Measurements from ENCODE around the gene RIMKLA.
A peak's percentile ranks its signal among the peaks of the same experiment; 100 is the strongest.

The RIMKLA gene

GRCh38 chr1:42392967-42393848 is 12.6 kb downstream of the RIMKLA start:
- Histone ChIP-seq H3K36me3 (replicated peaks) (no peaks in the 10 kb centered on the region), H3K27me3 (ENCODE audit: low read depth) (no peaks in the 10 kb centered on the region), H3K9me3 (no peaks in the 10 kb centered on the region), H3K4me1 (no peaks in the 10 kb centered on the region), H3K4me3 (no peak overlapping the region)
- DNase-seq (ENCODE audit: low spot score in 2 of 2) = no peak
- in situ Hi-C loops (cut with MboI; ENCODE audit: low sequenced_read_pairs) = no loop called here

- H3K4me3 ChIP-seq = no peak overlapping the region
- no peak for DNase-seq (ENCODE audit: low spot score in 2 of 2)
- no peaks in the 10 kb centered on the region for H3K36me3 ChIP-seq (replicated peaks)
- H3K27me3 ChIP-seq (ENCODE audit: low read depth) = no peaks in the 10 kb centered on the region
- in situ Hi-C loops (cut with MboI; ENCODE audit: low sequenced_read_pairs) = no loop called here
- H3K9me3 ChIP-seq = no peaks in the 10 kb centered on the region
- H3K4me1 ChIP-seq = no peaks in the 10 kb centered on the region
These were observed 18.9 kb downstream of the RIMKLA start for GRCh38 chr1:42399315-42400100.

DNA sequence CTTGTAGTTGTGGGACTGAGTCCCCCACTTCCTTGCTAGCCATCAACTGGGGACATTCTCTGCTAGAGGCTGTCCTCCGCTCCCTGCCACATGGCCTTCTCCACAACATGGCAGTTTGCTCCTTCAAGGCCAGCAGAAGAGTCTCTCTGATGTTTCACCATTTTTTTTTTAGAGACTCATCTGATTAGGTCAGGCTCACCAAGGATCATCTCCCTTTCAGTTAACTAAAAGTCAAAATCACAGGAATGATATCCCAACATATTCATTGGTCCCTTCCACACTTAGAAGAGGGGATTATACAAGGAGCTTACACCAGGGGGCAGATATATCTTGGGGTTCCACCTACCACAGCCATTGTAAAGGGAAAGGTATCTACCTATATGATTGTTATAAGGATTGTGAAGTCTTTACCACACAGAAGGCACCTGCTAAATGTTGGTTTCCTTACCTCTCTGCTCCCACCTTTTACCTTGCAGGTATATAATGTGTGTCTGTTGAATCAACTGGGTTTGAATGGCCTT is 23.3 kb downstream of the RIMKLA start:
- no peaks in the 10 kb centered on the region for H3K27me3 ChIP-seq (ENCODE audit: low read depth)
- H3K4me3 ChIP-seq = no peak overlapping the region
- in situ Hi-C loops (cut with MboI; ENCODE audit: low sequenced_read_pairs) = no loop called here
- no peaks in the 10 kb centered on the region for H3K36me3 ChIP-seq (replicated peaks)
- DNase-seq (ENCODE audit: low spot score in 2 of 2) = no peak
- no peaks in the 10 kb centered on the region for H3K9me3 ChIP-seq
- H3K4me1 ChIP-seq = no peaks in the 10 kb centered on the region

- Histone ChIP-seq H3K27me3 (ENCODE audit: low read depth) (no peaks in the 10 kb centered on the region), H3K4me1 (no peaks in the 10 kb centered on the region), H3K36me3 (replicated peaks) (no peaks in the 10 kb centered on the region), H3K9me3 (no peaks in the 10 kb centered on the region), H3K4me3 (no peak overlapping the region)
- in situ Hi-C loops (cut with MboI; ENCODE audit: low sequenced_read_pairs) = no loop called here
- DNase-seq (ENCODE audit: low spot score in 2 of 2) = no peak
These were observed 34.2 kb downstream of the RIMKLA start for GRCh38 chr1:42414551-42415496.

DNA sequence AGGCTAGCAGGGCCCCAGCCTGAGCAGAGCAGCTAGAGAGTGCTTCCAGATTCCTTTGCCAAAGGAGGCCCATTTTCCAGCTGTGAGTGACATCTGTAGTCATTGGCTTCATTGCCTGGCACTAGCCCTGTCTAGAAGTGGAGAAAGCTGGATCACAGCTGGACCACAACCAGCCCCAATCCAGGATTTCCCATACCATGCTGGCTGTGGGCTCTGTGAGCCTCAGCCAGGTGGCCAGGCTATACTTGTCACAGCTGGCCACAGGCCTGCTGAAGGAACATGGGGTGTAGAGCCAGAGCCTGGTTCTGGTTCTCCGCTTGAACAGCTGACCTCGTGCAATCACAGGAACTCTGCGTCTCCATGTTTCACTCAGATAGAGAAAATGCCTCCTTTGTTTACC is 36.6 kb downstream of the RIMKLA start:
- Histone ChIP-seq H3K9me3 (no peaks in the 10 kb centered on the region), H3K36me3 (replicated peaks) (no peaks in the 10 kb centered on the region), H3K4me3 (no peak overlapping the region), H3K4me1 (no peaks in the 10 kb centered on the region), H3K27me3 (ENCODE audit: low read depth) (no peaks in the 10 kb centered on the region)
- in situ Hi-C loops (cut with MboI; ENCODE audit: low sequenced_read_pairs) = no loop called here
- DNase-seq (ENCODE audit: low spot score in 2 of 2) = no peak

DNA sequence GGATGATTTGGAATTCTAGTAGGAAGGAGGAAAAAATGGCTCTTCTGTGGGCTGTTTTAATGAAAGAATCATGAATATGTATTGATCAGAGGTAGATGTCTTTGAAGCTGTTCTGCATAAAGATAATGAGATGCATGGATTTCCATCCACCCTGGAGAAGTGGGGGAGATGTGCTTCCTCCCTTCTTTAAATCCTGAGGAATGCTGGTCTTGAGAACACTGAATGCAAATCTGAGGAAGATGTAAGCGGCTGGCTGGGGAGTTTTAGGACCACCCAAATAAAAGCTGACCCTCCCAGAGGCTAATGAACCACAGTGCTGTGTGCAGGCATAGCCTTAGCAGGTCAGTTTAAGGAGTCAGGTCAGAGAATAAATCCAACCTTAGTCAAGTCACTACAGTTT is 37.9 kb downstream of the RIMKLA start:
- no peaks in the 10 kb centered on the region for H3K9me3 ChIP-seq
- H3K4me3 ChIP-seq = no peak overlapping the region
- no peaks in the 10 kb centered on the region for H3K27me3 ChIP-seq (ENCODE audit: low read depth)
- H3K36me3 ChIP-seq (replicated peaks) = no peaks in the 10 kb centered on the region
- H3K4me1 ChIP-seq = no peaks in the 10 kb centered on the region; the same call in 1 of the 2 replicates
- in situ Hi-C loops (cut with MboI; ENCODE audit: low sequenced_read_pairs) = no loop called here
- DNase-seq (ENCODE audit: low spot score in 2 of 2) = no peak

DNA sequence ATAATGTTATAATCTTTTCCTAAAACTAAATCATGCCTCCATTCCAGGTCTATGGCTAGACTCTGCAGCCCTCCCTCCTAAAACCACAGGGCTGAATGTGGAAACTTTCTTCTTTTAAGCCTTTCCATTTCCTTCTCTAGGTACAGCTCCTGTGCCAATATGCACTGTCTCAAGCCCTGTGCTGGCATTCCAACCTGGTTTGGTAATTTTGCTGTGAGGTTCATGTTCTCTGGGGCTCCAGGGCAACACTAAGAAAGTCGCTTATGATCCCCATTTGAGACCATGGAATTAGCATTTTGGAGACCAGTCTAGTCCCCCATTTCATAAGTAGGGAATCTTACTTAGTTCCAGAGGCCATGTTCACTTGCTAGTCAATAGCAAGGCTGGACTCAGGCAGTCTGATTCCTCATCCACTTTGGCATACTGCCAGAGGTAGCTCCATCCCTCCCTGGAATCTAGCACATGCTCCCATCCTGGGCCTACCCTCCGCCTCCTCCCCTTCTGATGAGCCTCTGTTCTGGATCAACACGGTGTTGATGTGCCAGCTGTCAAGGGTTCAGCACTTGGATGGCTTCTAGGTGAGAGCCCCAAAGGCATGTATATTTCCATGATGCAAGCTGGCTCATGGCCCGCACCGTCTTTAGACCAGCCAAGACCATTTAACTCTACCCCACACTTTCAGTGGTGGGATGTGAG is 38.7 kb downstream of the RIMKLA start:
- no peak for DNase-seq (ENCODE audit: low spot score in 2 of 2)
- Histone ChIP-seq H3K27me3 (ENCODE audit: low read depth) (no peaks in the 10 kb centered on the region), H3K4me1 (no peaks in the 10 kb centered on the region; the same call in 1 of the 2 replicates), H3K4me3 (no peak overlapping the region), H3K36me3 (replicated peaks) (no peaks in the 10 kb centered on the region), H3K9me3 (no peaks in the 10 kb centered on the region)
- in situ Hi-C loops (cut with MboI; ENCODE audit: low sequenced_read_pairs) = no loop called here

GRCh38 chr1:42420121-42420520 is 39.5 kb downstream of the RIMKLA start:
- in situ Hi-C loops (cut with MboI; ENCODE audit: low sequenced_read_pairs) = no loop called here
- Histone ChIP-seq H3K4me1 (no peaks in the 10 kb centered on the region; the same call in 1 of the 2 replicates), H3K36me3 (replicated peaks) (no peaks in the 10 kb centered on the region)

DNA sequence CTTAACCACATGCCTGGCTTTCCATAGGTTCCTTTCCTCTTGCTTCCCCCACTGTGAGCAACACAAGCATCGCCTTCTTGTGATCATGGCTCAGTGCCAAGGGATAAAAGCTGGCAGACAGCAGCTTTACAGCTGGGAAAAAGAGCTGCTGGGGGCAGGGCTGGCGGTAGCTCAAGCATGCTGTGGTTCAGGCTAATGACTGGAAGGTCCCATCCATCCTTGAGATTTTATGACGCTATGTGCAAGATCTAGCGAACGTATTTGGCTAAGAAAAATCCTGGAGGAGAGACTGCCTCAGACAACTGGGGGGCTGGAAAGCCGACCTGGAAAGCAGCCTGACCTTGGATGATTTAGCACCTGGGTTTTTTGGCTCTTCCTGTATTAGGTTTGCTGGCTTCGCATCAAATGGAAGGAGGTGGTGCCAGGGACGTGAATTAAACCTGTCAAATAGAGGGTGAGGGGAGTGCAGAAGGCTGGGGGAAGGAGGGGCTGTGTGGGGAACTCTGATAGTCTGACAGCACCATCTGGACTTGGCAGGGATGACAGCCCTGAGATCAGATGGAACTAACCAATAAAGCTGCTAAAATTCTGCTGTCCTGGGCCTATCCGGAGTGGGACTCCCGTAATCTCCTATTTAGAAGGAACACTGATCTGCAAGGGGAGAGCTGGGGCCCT is 40.5 kb downstream of the RIMKLA start:
- peak; percentile 4 to 54 for DNase-seq (ENCODE audit: low spot score in 2 of 2)
- Histone ChIP-seq H3K4me3 (no peak overlapping the region), H3K27me3 (ENCODE audit: low read depth) (no peaks in the 10 kb centered on the region), H3K9me3 (no peaks in the 10 kb centered on the region), H3K4me1 (no peaks in the 10 kb centered on the region; the same call in 1 of the 2 replicates), H3K36me3 (replicated peaks) (no peaks in the 10 kb centered on the region)
- in situ Hi-C loops (cut with MboI; ENCODE audit: low sequenced_read_pairs) = no loop called here

More at GRCh38 chr1:42420121-42420520, 39.5 kb downstream of the RIMKLA start:
- DNase-seq (ENCODE audit: low spot score in 2 of 2) = no peak
- no peak overlapping the region for H3K4me3 ChIP-seq
- no peaks in the 10 kb centered on the region for H3K9me3 ChIP-seq
- no peaks in the 10 kb centered on the region for H3K27me3 ChIP-seq (ENCODE audit: low read depth)

- no peaks in the 10 kb centered on the region; the same call in 1 of the 2 replicates for H3K4me1 ChIP-seq
- DNase-seq (ENCODE audit: low spot score in 2 of 2) = no peak
- no peaks in the 10 kb centered on the region for H3K36me3 ChIP-seq (replicated peaks)
- no peaks in the 10 kb centered on the region for H3K9me3 ChIP-seq
- H3K4me3 ChIP-seq = no peak overlapping the region
- H3K27me3 ChIP-seq (ENCODE audit: low read depth) = no peaks in the 10 kb centered on the region
- in situ Hi-C loops (cut with MboI; ENCODE audit: low sequenced_read_pairs) = no loop called here
These were observed 42.1 kb downstream of the RIMKLA start for GRCh38 chr1:42422737-42423136.

DNA sequence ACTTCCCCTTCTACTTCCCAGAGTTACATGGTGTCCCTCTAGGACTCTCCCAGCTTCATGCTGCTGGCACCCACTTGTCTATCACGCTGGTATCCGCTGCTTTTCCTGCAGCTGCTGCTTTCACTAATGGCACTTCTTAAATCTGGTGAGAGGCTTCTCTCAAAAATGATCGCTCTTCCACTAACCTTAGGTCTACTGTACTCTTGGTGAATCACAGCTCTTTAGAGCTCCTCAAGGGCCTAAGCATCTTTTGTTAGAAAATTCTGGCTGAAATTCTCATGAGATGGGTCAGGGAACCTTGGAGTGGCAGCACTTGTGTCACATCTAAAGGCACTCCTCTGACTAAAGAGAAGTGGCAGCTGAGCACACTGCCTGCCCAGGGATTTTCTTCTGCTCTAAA is 43.1 kb downstream of the RIMKLA start:
- no peaks in the 10 kb centered on the region; the same call in 1 of the 2 replicates for H3K4me1 ChIP-seq
- no peaks in the 10 kb centered on the region for H3K9me3 ChIP-seq
- no peak for DNase-seq (ENCODE audit: low spot score in 2 of 2)
- H3K27me3 ChIP-seq (ENCODE audit: low read depth) = no peaks in the 10 kb centered on the region
- in situ Hi-C loops (cut with MboI; ENCODE audit: low sequenced_read_pairs) = no loop called here
- H3K36me3 ChIP-seq (replicated peaks) = no peaks in the 10 kb centered on the region
- no peak overlapping the region for H3K4me3 ChIP-seq

GRCh38 chr1:42424201-42424600 is 43.6 kb downstream of the RIMKLA start:
- no peak overlapping the region for H3K4me3 ChIP-seq
- DNase-seq (ENCODE audit: low spot score in 2 of 2) = no peak
- in situ Hi-C loops (cut with MboI; ENCODE audit: low sequenced_read_pairs) = no loop called here

More at GRCh38 chr1:42424201-42424600, 43.6 kb downstream of the RIMKLA start:
- no peaks in the 10 kb centered on the region for H3K36me3 ChIP-seq (replicated peaks)
- H3K27me3 ChIP-seq (ENCODE audit: low read depth) = no peaks in the 10 kb centered on the region
- H3K9me3 ChIP-seq = no peaks in the 10 kb centered on the region
- H3K4me1 ChIP-seq = no peaks in the 10 kb centered on the region; the same call in 1 of the 2 replicates
